Activated naive CD8-positive, alpha-beta T cell treated with anti-CD3 and anti-CD28 coated beads, Interleukin-2, amount 10 ng/mL, durations not matched to agents 7 days and 5 days (primary cell): ENCODE data around the gene BEND5. TPM values are rescaled to one million over a fixed set of nuclear protein-coding genes. Genes with fewer than 3 reads are reported as not detected.

Experiments used
- ATAC-seq: fragments of 150-1000 bp; cut with Tn5 transposase; one replicate; pipeline ENCODE4 v1.10.0; 2021; ENCODE audit warnings: low read depth, moderate library complexity
- POLR2A ChIA-PET: fragments of 350-600 bp; sonication (Branson Sonifier 250); formaldehyde crosslinking; loops from one replicate; lab custom pipeline; 2021; ENCODE audit warnings: antibody characterized with exemption; lab: Charles Lee
- DNase-seq: peaks from one replicate; pipeline ENCODE4 v3.0.0; 2021
- H3K27ac Mint-ChIP-seq: one replicate; pipeline ENCODE4 v1.8.0; 2022; ENCODE audit warnings: mild to moderate bottlenecking, mixed read lengths
- H3K27me3 Mint-ChIP-seq: one replicate; pipeline ENCODE4 v1.8.0; 2022; ENCODE audit warnings: mild to moderate bottlenecking, moderate library complexity, mixed read lengths
- H3K36me3 Mint-ChIP-seq: one replicate; pipeline ENCODE4 v1.8.0; 2021; ENCODE audit warnings: mild to moderate bottlenecking, mixed read lengths
- H3K4me1 Mint-ChIP-seq: one replicate; pipeline ENCODE4 v1.8.0; 2021; ENCODE audit warnings: mixed read lengths
- H3K4me3 Mint-ChIP-seq: one replicate; pipeline ENCODE4 v1.8.0; 2022; ENCODE audit warnings: mild to moderate bottlenecking, moderate library complexity, mixed read lengths
- H3K9me3 Mint-ChIP-seq: one replicate; pipeline ENCODE4 v1.8.0; 2021; ENCODE audit warnings: mixed read lengths
- total RNA-seq, 2 experiments: library from RNA; stranded (reverse); gene quantifications; one replicate each; pipeline ENCODE4 v1.2.3, GENCODE V29; 2021

BEND5 gene
- total RNA-seq, 2 experiments from 2014 or later = 12.0 to 12.4 TPM

DNA sequence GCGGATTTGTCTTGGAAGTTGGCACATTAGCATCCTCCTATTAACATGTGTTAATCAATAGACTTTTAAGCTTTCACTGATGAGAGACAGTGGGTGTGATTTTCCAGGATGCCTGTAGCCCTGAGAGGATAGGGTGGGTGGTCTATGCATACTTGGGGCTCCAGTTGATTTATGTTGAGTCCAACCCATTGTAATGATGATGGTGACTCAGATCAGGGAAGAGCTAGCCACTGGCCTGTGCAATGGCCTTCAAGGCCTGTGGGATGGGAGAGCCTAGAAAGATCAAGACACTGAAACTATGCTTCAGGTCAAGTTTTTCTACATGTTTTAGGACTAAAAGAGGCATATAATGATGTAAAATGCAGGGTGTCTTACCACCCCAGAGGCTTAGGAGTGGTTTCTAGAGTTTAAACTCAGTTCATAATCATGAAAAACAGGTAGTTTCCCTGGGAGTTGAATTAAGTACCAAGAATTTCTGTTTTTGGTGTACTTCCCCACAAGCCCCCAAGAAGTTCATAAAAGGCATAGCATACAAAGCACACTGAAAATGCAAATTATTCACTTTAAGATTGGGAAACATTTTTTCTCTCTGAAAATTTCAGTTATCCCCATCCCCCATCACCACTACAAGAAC lies 19.9 kb downstream of the BEND5 start:
- no peak overlapping the region for H3K4me3 Mint-ChIP-seq
- no peak for ATAC-seq
- H3K27ac Mint-ChIP-seq = no peak overlapping the region

DNA sequence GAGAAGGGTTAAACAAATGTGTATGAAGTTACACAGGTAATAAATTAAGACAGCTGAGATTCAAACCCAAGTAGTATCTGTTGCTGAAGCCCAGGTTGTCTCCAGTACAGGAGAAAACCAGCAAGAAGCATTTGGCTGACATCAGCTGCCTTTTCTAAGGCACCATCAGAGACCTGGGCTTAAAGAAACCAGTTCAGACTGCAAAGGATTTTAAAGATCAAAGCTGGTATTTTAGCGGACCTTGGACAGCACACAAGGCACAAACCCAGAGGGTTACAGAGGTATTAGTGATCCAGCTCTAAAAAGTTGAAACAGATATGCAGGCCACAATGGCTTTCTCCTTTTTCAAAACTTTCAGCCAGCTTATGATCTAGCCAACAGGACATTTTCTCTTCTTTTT lies 23.4 kb downstream of the BEND5 start:
- no peak for DNase-seq
- Mint-ChIP-seq H3K27ac (no peak overlapping the region), H3K4me1 (peaks cover 5% of the 10 kb centered on the region), H3K9me3 (no peaks in the 10 kb centered on the region), H3K27me3 (no peaks in the 10 kb centered on the region), H3K36me3 (peaks cover 34% of the 10 kb centered on the region), H3K4me3 (no peak overlapping the region)
- POLR2A ChIA-PET = no interaction called here
- ATAC-seq = no peak

More for the DNA sequence above, 19.9 kb downstream of the BEND5 start:
- no peak for DNase-seq
- H3K36me3 Mint-ChIP-seq = peaks cover 45% of the 10 kb centered on the region
- H3K9me3 Mint-ChIP-seq = no peaks in the 10 kb centered on the region
- H3K4me1 Mint-ChIP-seq = peaks cover 6% of the 10 kb centered on the region
- no peaks in the 10 kb centered on the region for H3K27me3 Mint-ChIP-seq
- POLR2A ChIA-PET = no interaction called here

DNA sequence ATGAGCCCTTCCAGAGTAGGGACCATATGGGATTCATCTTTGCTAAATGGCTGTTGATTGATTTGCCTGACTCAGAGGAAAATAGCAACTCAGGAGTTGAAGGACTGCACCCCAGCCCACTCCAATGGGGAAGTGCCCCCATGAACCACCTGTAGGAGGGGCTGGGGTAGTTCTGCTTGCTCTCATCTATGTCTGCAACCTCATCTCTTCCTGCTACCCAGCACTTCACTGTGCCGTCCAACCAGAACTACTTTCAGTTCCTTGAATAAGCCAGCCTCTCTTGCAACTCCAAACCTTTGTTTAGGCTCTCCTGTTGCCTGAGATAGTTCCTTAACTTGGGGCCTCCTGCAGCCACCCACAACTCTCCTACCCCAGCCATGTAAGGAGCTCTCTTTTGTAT lies 26.6 kb downstream of the BEND5 start:
- DNase-seq (no peak), ATAC-seq (no peak)
- H3K4me1 Mint-ChIP-seq = peaks cover 2% of the 10 kb centered on the region
- POLR2A ChIA-PET = no interaction called here
- H3K4me3 Mint-ChIP-seq = no peak overlapping the region
- peaks cover 26% of the 10 kb centered on the region for H3K36me3 Mint-ChIP-seq
- H3K27me3 Mint-ChIP-seq = no peaks in the 10 kb centered on the region
- no peaks in the 10 kb centered on the region for H3K9me3 Mint-ChIP-seq
- no peak overlapping the region for H3K27ac Mint-ChIP-seq

DNA sequence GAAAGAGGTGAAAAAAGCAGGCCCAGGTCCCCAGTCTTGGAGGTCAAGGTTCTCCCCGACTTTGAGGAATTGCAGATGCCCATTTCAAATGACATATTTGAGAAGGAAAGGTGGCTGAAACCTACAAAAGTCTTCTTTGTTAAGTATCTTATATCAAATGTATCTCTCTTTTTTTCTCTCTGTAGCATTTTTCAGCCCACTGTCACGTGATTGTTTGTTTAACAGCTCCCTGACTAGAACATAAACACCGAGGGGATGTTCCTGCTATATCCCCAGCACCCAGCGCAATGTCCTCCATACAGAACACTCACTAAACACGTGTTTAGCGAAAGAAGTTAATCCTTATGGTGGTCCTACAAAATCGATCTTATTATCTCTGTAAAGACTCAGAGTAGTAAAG lies 27.6 kb downstream of the BEND5 start:
- DNase-seq (no peak), ATAC-seq (no peak)
- H3K27ac Mint-ChIP-seq = no peak overlapping the region
- H3K4me3 Mint-ChIP-seq = no peak overlapping the region
- H3K9me3 Mint-ChIP-seq = no peaks in the 10 kb centered on the region
- no peaks in the 10 kb centered on the region for H3K27me3 Mint-ChIP-seq
- peaks cover 2% of the 10 kb centered on the region for H3K4me1 Mint-ChIP-seq
- H3K36me3 Mint-ChIP-seq = peaks cover 22% of the 10 kb centered on the region
- POLR2A ChIA-PET = no interaction called here

DNA sequence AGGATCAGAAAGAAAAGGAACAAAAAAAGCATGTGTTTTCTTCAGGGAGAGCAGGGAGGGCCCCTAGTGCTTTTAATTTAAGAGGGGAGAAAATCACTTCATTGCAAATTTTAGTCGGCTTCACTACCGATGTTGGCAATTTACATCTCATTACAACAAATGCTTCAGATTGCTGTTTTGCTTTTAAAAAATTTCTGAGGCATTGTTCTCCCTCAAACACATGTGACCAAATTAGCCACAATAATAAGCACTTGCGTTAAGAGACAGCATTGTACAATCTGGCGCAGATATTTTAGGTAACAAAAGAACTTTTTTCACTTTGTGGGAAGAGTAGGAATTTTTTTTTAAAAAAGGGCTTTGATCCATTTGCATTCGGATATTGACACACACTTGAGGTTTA lies 29.8 kb downstream of the BEND5 start:
- DNase-seq = no peak
- H3K27ac Mint-ChIP-seq = no peak overlapping the region

DNA sequence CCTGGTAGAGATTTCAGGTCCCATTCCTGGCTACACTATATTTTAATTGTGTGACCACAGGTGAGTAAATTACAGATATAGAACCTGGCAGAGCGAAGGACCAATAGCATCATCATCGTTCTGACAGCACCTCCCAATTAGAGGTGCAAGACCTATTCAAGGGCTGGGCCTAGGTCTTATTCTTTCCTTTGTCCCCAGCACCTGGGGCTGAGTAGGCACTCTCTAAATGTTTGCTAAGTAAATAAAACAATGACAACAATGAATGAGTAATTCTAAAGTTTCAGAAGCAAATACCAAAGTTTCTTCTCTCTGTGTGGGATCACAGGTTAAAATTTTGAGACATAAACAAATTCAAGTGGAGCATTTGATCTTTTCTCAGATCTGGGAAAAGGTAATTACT lies 32.7 kb downstream of the BEND5 start:
- Mint-ChIP-seq H3K4me1 (no peaks in the 10 kb centered on the region), H3K27me3 (no peaks in the 10 kb centered on the region), H3K9me3 (no peaks in the 10 kb centered on the region), H3K27ac (no peak overlapping the region), H3K4me3 (no peak overlapping the region), H3K36me3 (peaks cover 26% of the 10 kb centered on the region)
- POLR2A ChIA-PET = no interaction called here
- no peak for DNase-seq
- no peak for ATAC-seq

More for the DNA sequence above, 29.8 kb downstream of the BEND5 start:
- Mint-ChIP-seq H3K36me3 (peaks cover 24% of the 10 kb centered on the region), H3K4me3 (no peak overlapping the region), H3K9me3 (no peaks in the 10 kb centered on the region), H3K4me1 (no peaks in the 10 kb centered on the region), H3K27me3 (no peaks in the 10 kb centered on the region)
- ATAC-seq = no peak
- POLR2A ChIA-PET = no interaction called here

DNA sequence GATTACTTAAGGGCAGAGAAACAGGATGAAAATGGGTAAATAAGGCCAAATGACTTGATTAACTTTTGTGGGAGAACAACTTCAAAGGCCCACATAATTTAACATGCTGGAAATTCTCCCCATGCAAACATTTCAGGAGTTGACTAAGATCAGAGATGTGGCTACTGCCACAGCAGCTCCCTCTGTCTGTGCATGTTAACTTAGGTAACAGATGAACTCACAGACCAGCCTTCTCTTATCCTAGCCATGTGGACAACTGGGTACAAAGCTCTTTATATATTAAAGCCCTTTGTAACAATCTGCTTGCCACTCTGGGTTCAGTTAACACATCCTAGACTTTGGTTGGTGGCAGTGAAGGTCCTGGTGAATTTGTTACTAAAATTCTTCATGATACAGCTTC lies 33.2 kb downstream of the BEND5 start:
- DNase-seq (no peak), ATAC-seq (no peak)
- Mint-ChIP-seq H3K36me3 (peaks cover 23% of the 10 kb centered on the region), H3K27me3 (no peaks in the 10 kb centered on the region), H3K4me3 (no peak overlapping the region), H3K27ac (no peak overlapping the region), H3K9me3 (no peaks in the 10 kb centered on the region), H3K4me1 (peaks cover 2% of the 10 kb centered on the region)
- POLR2A ChIA-PET = no interaction called here

DNA sequence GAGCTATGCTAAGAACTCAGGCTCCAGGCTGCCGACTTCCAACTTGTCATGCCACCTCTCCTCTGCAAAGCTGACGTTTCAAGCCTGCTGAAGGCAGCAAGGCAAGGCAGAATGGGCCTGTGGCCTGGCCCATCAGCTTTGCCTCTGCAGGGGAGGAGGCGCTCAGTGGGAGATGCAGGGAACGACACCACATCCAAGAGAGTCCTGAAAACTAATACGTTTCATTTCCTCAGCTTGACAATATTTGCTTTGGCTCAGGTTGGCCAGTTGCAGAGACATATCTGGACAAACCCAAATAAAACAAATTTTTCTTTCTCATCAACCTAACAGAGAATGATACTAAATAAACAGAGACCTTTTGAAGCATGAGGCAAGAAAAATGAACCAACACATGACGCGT lies 35.3 kb downstream of the BEND5 start:
- no peak overlapping the region for H3K27ac Mint-ChIP-seq
- peaks cover 2% of the 10 kb centered on the region for H3K4me1 Mint-ChIP-seq
- DNase-seq (no peak), ATAC-seq (no peak)
- POLR2A ChIA-PET = no interaction called here
- H3K4me3 Mint-ChIP-seq = no peak overlapping the region
- H3K36me3 Mint-ChIP-seq = peaks cover 16% of the 10 kb centered on the region
- H3K27me3 Mint-ChIP-seq = no peaks in the 10 kb centered on the region
- no peaks in the 10 kb centered on the region for H3K9me3 Mint-ChIP-seq

DNA sequence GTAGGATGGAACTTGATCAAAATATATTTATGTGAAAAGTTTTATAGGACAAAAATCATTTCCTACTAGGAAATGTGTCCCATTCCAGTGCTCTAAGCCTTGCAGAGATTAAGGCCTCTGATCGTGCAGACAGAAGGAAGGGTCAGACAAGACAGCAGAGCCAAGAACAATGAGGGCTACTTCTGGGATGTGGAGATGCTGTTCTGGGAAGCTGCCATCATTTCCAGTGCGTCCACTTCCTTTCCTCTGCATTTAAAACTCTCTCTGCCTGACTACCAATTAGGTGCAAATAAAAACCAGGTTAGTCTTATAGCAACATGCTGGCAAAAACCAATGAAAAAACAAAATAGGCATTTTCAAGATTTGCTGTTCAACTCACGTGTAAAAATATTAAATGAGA lies 36.1 kb downstream of the BEND5 start:
- ATAC-seq = no peak
- no peak overlapping the region for H3K4me3 Mint-ChIP-seq
- no peaks in the 10 kb centered on the region for H3K27me3 Mint-ChIP-seq
- H3K27ac Mint-ChIP-seq = no peak overlapping the region
- no peak for DNase-seq
- peaks cover 2% of the 10 kb centered on the region for H3K4me1 Mint-ChIP-seq
- H3K9me3 Mint-ChIP-seq = no peaks in the 10 kb centered on the region
- peaks cover 15% of the 10 kb centered on the region for H3K36me3 Mint-ChIP-seq
- POLR2A ChIA-PET = no interaction called here

DNA sequence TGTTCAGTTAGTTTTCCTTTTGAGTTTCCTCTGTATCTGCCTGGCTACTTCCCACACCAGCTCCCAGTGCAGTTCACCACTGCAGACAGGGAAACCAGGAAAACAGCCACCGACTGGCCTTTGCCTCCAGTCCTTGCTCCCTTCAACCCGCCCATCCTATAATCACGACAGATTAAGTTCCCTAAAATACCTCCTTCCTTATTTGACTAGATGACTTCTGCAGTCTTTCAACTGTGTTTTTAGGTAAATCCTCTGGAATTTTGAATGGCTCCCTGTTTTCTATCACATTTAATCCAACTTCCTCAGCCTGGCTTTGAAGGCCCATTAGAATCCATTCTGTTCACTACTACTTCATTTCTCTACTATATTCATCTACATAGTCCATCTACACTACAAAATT lies 37.6 kb downstream of the BEND5 start:
- POLR2A ChIA-PET = no interaction called here
- Mint-ChIP-seq H3K36me3 (peaks cover 18% of the 10 kb centered on the region), H3K27ac (no peak overlapping the region)

DNA sequence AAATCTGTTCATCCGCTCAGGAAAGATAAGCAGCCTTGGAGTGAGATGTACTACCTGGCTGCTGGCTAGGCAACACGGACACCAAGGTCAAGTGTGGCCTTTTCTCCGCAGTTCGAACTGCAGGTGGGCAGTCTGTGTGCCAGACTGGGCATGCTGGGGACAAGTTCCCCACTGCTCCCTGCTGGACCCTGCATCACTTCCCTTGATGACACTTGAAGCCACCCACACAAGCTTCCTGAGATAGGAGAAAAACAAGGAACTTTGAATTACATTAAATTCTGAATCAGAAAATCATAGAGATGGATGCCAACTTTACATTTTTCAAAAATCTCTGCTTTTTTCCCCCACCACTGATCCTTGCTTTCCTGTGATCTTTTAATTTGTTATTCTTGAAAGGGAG lies 38.3 kb downstream of the BEND5 start:
- Mint-ChIP-seq H3K9me3 (no peaks in the 10 kb centered on the region), H3K4me3 (no peak overlapping the region), H3K27me3 (no peaks in the 10 kb centered on the region), H3K36me3 (peaks cover 18% of the 10 kb centered on the region), H3K27ac (no peak overlapping the region), H3K4me1 (peaks cover 2% of the 10 kb centered on the region)
- DNase-seq = no peak
- ATAC-seq = no peak
- POLR2A ChIA-PET = no interaction called here

More for the DNA sequence above, 37.6 kb downstream of the BEND5 start:
- no peak for DNase-seq
- Mint-ChIP-seq H3K27me3 (no peaks in the 10 kb centered on the region), H3K4me3 (no peak overlapping the region), H3K4me1 (peaks cover 2% of the 10 kb centered on the region), H3K9me3 (no peaks in the 10 kb centered on the region)
- ATAC-seq = no peak

DNA sequence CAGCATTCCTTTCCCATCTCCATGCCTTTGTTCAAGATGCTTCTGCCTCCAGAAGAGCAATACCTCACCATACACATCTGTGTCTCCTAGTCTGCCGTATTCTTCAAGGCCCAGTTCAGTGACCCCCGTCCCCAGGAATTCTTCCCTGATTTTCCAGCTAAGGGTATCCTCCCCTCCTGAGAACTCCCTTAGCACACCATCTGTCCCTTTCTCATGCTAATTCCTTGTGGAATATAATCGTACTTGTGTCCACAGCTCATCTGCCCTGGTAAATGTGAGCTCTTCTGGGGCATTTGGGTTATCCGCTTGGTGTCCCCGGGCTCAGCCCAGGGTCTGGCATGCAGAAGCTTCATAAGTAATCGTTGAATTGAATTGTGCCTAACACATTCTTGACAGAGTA lies 40.9 kb downstream of the BEND5 start:
- DNase-seq = no peak
- Mint-ChIP-seq H3K27me3 (no peaks in the 10 kb centered on the region), H3K4me1 (peaks cover 2% of the 10 kb centered on the region), H3K4me3 (no peak overlapping the region), H3K36me3 (peaks cover 11% of the 10 kb centered on the region), H3K9me3 (no peaks in the 10 kb centered on the region), H3K27ac (no peak overlapping the region)
- ATAC-seq = no peak
- POLR2A ChIA-PET = no interaction called here

DNA sequence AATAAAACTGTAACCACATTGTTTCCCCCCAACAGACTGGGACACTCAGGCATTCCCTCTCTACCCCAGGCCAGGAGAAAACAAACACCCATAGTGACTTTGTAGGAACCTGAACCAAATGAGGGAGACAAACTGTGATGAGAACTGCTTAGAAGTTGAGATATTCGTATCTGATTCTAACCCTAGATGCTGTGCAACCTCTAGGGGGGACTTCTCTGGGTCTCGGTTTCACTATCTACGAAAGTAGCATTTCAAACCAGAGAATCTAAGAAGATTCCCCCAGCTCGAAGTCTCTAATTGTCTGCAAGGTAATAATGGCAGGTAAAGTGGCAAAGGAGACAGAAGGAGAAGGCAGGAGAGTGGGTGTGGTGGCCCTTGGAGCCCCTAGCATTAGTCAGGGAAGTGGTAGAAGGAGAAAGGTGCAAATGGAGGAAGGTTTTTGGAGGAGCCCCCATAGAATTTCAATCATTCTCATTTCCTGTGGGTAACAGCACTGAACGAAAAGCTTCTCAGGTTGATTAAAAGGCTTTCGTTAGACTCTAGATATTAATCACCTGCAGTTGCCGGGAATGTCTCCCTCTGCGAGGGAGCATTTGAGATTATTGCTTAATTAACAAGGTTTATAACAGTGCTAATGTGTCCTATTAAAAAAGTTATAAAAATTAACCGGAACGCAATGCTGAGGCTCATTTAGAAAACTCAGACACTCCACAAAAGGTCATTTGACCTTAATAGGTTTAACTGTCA lies 46.4 kb downstream of the BEND5 start:
- H3K27ac Mint-ChIP-seq = no peak overlapping the region
- H3K36me3 Mint-ChIP-seq = peaks cover 22% of the 10 kb centered on the region
- H3K4me3 Mint-ChIP-seq = no peak overlapping the region
- no peaks in the 10 kb centered on the region for H3K27me3 Mint-ChIP-seq
- no peaks in the 10 kb centered on the region for H3K9me3 Mint-ChIP-seq
- H3K4me1 Mint-ChIP-seq = peaks cover 7% of the 10 kb centered on the region
- no peak for DNase-seq
- POLR2A ChIA-PET = no interaction called here
- ATAC-seq = no peak

DNA sequence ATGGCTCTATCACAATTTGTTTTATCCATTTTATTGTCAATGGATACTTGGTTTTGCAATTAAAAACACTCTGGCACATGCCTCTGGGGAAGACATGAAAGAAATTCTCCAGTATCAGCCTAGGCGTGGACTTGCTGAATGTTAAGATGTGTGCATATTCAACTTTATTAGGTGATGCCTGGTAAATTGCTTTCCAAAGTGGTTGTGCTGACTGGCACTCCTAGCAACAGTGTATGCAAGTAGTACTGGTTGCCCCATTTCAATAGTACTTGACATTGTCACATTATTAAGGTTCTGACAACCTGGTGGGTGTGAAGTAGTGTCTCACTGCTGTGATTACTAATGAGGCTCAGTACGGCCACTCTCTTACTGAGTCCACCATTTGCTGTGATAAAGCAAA lies 48.1 kb downstream of the BEND5 start:
- DNase-seq (no peak), ATAC-seq (no peak)
- Mint-ChIP-seq H3K27ac (no peak overlapping the region), H3K36me3 (peaks cover 14% of the 10 kb centered on the region), H3K9me3 (no peaks in the 10 kb centered on the region), H3K27me3 (no peaks in the 10 kb centered on the region), H3K4me3 (no peak overlapping the region), H3K4me1 (peaks cover 7% of the 10 kb centered on the region)
- POLR2A ChIA-PET = no interaction called here
